Adrenal gland (tissue), 5 donors: ENCODE results near the gene FAM89B.

Source experiments
- CTCF ChIP-seq, 6 experiments: fragments of 450-650 bp in 4 of 6; fragments of 200-600 bp in 2 of 6; sonication (generic) in 1 of 6; IDR thresholded peaks; 1 replicate in 5 of 6; 2 replicates in 1 of 6; pipeline versions ENCODE4 v1.5.1 to v1.8.0; 2016 to 2021; ENCODE audit warnings: antibody characterized with exemption in 6 of 6, mild to moderate bottlenecking in 2 of 6, moderate library complexity in 1 of 6
- POLR2A ChIP-seq, 2 donors: fragments of 450-650 bp; IDR thresholded peaks; one replicate each; pipeline ENCODE4 v1.6.1; 2017; ENCODE audit warnings: antibody characterized with exemption in 2 of 2, mild to moderate bottlenecking in 2 of 2, moderate library complexity in 1 of 2
- donor health status: DM: no; HTN: no; CAD: no.

GRCh38 chr11:65621460-65621859 is 49.1 kb downstream of the FAM89B start:
- TF ChIP-seq CTCF (IDR thresholded peaks at IDR 0.05) (no peak), POLR2A (IDR thresholded peaks at IDR 0.05) (no peak)
